Fibroblast of villous mesenchyme (primary cell): ENCODE results near the gene HEXD. TPM values are rescaled to one million over a fixed set of nuclear protein-coding genes. Genes with fewer than 3 reads are reported as not detected.

Source experiments
- DNase-seq: peaks from one replicate; pipeline ENCODE4 v3.0.0-alpha.2; 2010; ENCODE audit warnings: low read depth
- H3K4me3 ChIP-seq: 2 replicates; pipeline ENCODE4 v1.5.1; 2011; ENCODE audit warnings: low read depth, mild to moderate bottlenecking, low read length
- CTCF ChIP-seq: IDR thresholded peaks from 2 replicates; pipeline ENCODE4 v1.5.1; 2012; ENCODE audit warnings: low read depth, mild to moderate bottlenecking, low read length; ENCODE audit not compliant: insufficient read depth
- total RNA-seq: library from RNA; depleted of rRNA; stranded (reverse); fragments of >200 nt; gene quantifications from 2 replicates; pipeline ENCODE4 v1.2.3, GENCODE V29; 2012

HEXD gene
- total RNA-seq, 1 donor: 12.5 TPM

GRCh38 chr17:82443465-82444283 is 25.5 kb downstream of the HEXD start:
- no peak overlapping the region for H3K4me3 ChIP-seq
- DNase-seq: no peak
- no peak for TF ChIP-seq CTCF

DNA sequence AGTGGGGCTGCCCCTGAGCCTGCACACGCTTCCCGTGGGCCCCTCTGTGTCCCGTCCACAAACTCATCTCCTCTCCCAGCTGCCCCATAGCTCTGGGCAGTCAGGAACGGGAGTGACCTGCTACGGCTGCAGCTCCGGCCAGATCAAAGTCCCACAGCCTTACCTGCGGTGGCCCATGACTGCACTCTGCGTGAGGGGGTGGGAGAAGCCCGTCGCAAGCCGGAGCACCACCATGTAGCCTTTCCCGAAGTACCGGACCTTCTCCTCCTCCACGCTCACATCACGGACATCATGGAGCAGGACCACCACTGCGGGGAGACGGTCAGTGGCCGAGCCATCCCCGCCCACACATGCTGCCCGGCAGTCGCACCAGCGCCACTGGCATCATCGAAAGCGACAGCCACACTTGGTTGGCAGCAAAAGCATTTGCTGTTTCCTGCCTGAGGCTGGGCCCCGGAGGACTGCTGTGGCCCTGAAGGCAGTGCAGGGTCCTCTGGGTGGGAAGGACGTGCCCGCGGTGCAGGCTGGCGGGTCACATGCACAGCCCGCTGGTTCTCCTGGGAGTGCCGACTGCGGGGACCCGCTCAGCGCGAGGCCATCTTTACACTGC is 26.2 kb downstream of the HEXD start:
- no peak overlapping the region for H3K4me3 ChIP-seq
- no peak for DNase-seq
- TF ChIP-seq CTCF: no peak

DNA sequence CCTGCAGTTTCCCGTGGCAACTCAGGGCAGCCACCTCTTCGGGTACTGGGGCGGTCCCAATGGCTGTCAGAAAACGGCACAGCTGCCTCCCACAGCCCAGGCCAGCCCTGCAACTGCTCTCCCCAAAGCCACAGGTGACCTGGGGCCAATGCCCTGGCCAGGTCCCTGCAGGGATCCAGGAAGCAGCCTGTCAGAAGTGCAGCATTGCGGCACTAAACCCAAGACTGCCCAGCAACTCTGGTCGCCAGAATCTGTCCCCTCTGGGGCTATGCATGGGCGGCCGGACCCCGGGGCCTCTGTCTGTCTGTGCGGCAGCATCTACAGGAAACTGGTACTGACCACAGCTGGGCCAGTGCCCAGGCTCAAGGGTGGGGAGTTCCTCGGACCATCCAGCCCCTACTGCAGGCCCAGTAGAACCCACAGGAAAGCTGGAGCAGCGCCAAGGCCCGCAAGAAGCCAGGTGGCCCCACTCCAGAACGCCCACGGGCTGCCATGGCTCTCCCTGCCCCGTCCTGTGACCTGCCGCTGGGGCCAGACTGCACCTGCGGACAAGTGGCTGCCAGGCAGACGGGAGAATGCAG is 26.9 kb downstream of the HEXD start:
- DNase-seq: no peak
- TF ChIP-seq CTCF: no peak
- no peak overlapping the region for H3K4me3 ChIP-seq

- no peak for TF ChIP-seq CTCF
- no peak for DNase-seq
- no peak overlapping the region for H3K4me3 ChIP-seq
These were observed 27.4 kb downstream of the HEXD start for GRCh38 chr17:82445542-82445941.

DNA sequence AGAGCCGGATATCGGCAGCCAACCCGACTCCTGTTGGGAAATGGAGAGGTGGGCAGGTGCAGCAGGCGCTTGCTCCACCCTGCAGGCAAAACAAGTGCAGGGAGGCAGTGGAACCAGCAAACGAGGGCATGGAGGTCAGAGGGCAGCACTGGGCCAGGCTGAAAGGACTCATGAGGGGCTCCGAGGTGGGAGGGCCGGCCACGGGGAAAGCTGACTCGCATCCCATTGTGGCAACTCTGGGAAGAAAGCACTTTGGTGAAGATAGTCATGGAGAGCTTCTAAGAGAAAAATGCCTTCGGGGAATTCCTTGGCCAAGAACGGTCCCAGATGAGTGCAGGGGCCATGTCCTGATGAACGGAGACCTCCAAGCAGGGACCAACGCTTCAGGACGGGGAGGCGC is 28.0 kb downstream of the HEXD start:
- DNase-seq: no peak
- H3K4me3 ChIP-seq: no peak overlapping the region
- TF ChIP-seq CTCF: no peak

- DNase-seq: no peak
- no peak for TF ChIP-seq CTCF
- no peak overlapping the region for H3K4me3 ChIP-seq
These were observed 28.5 kb downstream of the HEXD start for GRCh38 chr17:82446649-82447048.
